Erythroblast (primary cell): Measurements from ENCODE around the gene ALDOA.

Experiments used
- GATA1 ChIP-seq: IDR thresholded peaks from 2 replicates; pipeline ENCODE4 v1.6.1; 2011; ENCODE audit warnings: low read depth, mild to moderate bottlenecking, control low read depth, low read length, moderate library complexity
- POLR2A ChIP-seq: IDR thresholded peaks from 2 replicates; pipeline ENCODE4 v1.6.1; 2011; ENCODE audit warnings: mild to moderate bottlenecking, low read length

- TF ChIP-seq POLR2A: no peak
- TF ChIP-seq GATA1: no peak
Observed at GRCh38 chr16:30027588-30028437, 37.7 kb upstream of the ALDOA start.
